Ovary (tissue), 9 donors: Measurements from ENCODE around the gene IGFL2. TPM values are rescaled to one million over a fixed set of nuclear protein-coding genes. Genes with fewer than 3 reads are reported as not detected.

Source experiments
- DNase-seq, 5 donors: peaks; one replicate each; pipeline ENCODE4 v3.0.0-alpha.2; 2019 to 2020
- H3K27ac ChIP-seq, 2 donors: fragments of 200-600 bp; one replicate each; pipeline versions ENCODE4 v1.5.1 to v1.8.0; 2019 to 2022
- H3K27me3 ChIP-seq: fragments of 200-600 bp; one replicate; pipeline ENCODE4 v1.8.0; 2022
- H3K36me3 ChIP-seq: fragments of 200-600 bp; sonication (generic); one replicate; pipeline ENCODE4 v1.5.1; 2019
- H3K4me1 ChIP-seq: one replicate; pipeline ENCODE4 v1.8.1; 2013; ENCODE audit warnings: mild to moderate bottlenecking, moderate library complexity; ENCODE audit not compliant: insufficient read depth
- H3K4me3 ChIP-seq: fragments of 200-600 bp; sonication (generic); one replicate; pipeline ENCODE4 v1.5.1; 2017
- H3K9me3 ChIP-seq, 2 donors: fragments of 200-600 bp in 1 of 2; sonication (generic) in 1 of 2; one replicate each; pipeline versions ENCODE4 v1.5.1 to v1.8.1; 2013 to 2019; ENCODE audit warnings: mild to moderate bottlenecking in 1 of 2, moderate library complexity in 1 of 2
- EP300 ChIP-seq: sonication (generic); formaldehyde crosslinking; IDR thresholded peaks from one replicate; pipeline ENCODE4 v1.6.1; 2017; ENCODE audit warnings: antibody characterized with exemption
- POLR2A ChIP-seq: fragments of 450-650 bp; IDR thresholded peaks from one replicate; pipeline ENCODE4 v1.6.1; 2017; ENCODE audit warnings: antibody characterized with exemption, mild to moderate bottlenecking, moderate library complexity
- WGBS, 3 donors: extraction: QIAGEN DNeasy Blood & Tissue Kit in 1 of 3; methylation state at CpG; one replicate each; pipeline versions ENCODE4 v1.1.5 to v1.1.7; 2013 to 2017; 5-methylcytosine and 5-hydroxymethylcytosine counted together
- intact Hi-C, 4 donors: fragments of 100-400 bp; cut with DNase I; formaldehyde crosslinking; loops; one replicate each; pipeline versions ENCODE4 v1.11.0 to v1.15.1; 2022 to 2023
- polyA plus RNA-seq, 2 donors: library from polyadenylated mRNA; stranded (reverse); fragments of 200-250 nt in 1 of 2; fragments of 350-450 nt in 1 of 2; fragmentation: Illumina TruSeq in 1 of 2; extraction: RNeasy Lipid Tissue Mini Kit (QIAGEN cat#74804) in 1 of 2; gene quantifications; one replicate each; pipeline ENCODE4 v1.2.3, GENCODE V29; 2013 to 2014
- total RNA-seq, 7 donors: library from RNA; depleted of rRNA in 2 of 7; stranded (reverse); fragments of >200 nt in 2 of 7; fragmentation: NEBNext Ultra II Directional in 3 of 7; extraction: Animal tissue kit (Norgen Biotek cat#: 25700) in 3 of 7; gene quantifications; one replicate each; pipeline versions ENCODE4 v1.1.0 to v1.2.4, GENCODE V29; 2016 to 2023
- TF ChIP-seq, protein P1 (sequence below), 3 donors: fragments of 450-650 bp in 2 of 3; fragments of 200-600 bp in 1 of 3; IDR thresholded peaks; one replicate each; pipeline versions ENCODE4 v1.5.1 to v1.8.0; 2016 to 2022; ENCODE audit warnings: antibody characterized with exemption in 3 of 3, mild to moderate bottlenecking in 1 of 3
- donor health status: DM: no; HTN: no; CAD: no; lungs with moderate emphysema.
- donor health status: DM: no; HTN: no; CAD: no.
- donor health status: Bipolar disorder and iron deficiency.
- donor health status: DM: yes; HTN: yes; CAD: no.
- donor health status: DM: no; HTN: no; CAD: no.
- donor health status: DM: yes; HTN: yes; CAD: no.

The IGFL2 gene
- total and polyA plus RNA-seq, 9 donors: 0.23 to 0.27 TPM; not detected in 7

DNA sequence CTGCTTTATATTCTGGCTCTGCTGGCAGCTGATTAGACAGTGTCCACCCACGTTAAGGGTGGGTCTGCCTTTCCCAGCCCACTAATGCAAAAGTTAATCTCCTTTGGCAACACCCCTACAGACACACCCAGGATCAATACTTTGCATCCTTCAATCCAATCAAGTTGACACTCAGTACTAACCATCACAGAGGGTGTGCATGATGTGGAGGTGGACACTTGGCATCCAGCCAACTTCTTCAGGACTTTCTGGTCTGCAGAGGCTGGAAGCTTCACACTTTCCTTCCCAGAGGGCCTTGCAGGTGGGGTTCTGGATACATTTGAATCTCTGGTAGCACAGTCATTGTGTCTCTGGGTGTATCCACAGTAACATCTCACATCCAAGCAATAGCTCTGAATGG, 62.6 kb downstream of the IGFL2 start:
- Histone ChIP-seq H3K36me3 (no peaks in the 10 kb centered on the region), H3K4me1 (no peaks in the 10 kb centered on the region), H3K27ac (no peak overlapping the region), H3K9me3 (no peaks in the 10 kb centered on the region), H3K4me3 (no peak overlapping the region), H3K27me3 (no peaks in the 10 kb centered on the region)
- intact Hi-C loops: no loop called here
- 56 to 67% (median 62%) methylated on average over 1 of the region's 1 CpG for WGBS, 3 donors
- DNase-seq: no peak
- no peak for TF ChIP-seq POLR2A
- TF ChIP-seq EP300: no peak
- TF ChIP-seq, protein P1, sequence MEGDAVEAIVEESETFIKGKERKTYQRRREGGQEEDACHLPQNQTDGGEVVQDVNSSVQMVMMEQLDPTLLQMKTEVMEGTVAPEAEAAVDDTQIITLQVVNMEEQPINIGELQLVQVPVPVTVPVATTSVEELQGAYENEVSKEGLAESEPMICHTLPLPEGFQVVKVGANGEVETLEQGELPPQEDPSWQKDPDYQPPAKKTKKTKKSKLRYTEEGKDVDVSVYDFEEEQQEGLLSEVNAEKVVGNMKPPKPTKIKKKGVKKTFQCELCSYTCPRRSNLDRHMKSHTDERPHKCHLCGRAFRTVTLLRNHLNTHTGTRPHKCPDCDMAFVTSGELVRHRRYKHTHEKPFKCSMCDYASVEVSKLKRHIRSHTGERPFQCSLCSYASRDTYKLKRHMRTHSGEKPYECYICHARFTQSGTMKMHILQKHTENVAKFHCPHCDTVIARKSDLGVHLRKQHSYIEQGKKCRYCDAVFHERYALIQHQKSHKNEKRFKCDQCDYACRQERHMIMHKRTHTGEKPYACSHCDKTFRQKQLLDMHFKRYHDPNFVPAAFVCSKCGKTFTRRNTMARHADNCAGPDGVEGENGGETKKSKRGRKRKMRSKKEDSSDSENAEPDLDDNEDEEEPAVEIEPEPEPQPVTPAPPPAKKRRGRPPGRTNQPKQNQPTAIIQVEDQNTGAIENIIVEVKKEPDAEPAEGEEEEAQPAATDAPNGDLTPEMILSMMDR (IDR thresholded peaks at IDR 0.05): no peak

Other genes starting within 250 kb of the IGFL2 start
- 1 to 10 TPM; 3.0 to 9.1 (median 7.0) TPM for gene MYPOP, start 245.6 kb upstream of the IGFL2 start, total RNA-seq
- gene MYPOP, start 245.6 kb upstream of the IGFL2 start, polyA plus RNA-seq: 1 to 10 TPM; 4.2 to 4.4 TPM
- gene NANOS2, start 233.5 kb upstream of the IGFL2 start, total RNA-seq: not detected
- gene NANOS2, start 233.5 kb upstream of the IGFL2 start, polyA plus RNA-seq: not detected
- gene NOVA2, start 174.4 kb upstream of the IGFL2 start, total RNA-seq: 1 to 10 TPM in 5 of 7 donors, under 1 TPM in 2; 0.23 to 4.8 (median 2.2) TPM
- 1 to 10 TPM; 1.5 to 3.5 TPM for gene NOVA2, start 174.4 kb upstream of the IGFL2 start, polyA plus RNA-seq
- 10 to 100 TPM in 6 of 7 donors, 1 to 10 TPM in 1; 7.6 to 19.6 (median 16.6) TPM for gene CCDC61, start 152.8 kb upstream of the IGFL2 start, total RNA-seq
- 10 to 100 TPM in 1 of 2 donors, 1 to 10 TPM in 1; 2.7 to 12.5 TPM for gene CCDC61, start 152.8 kb upstream of the IGFL2 start, polyA plus RNA-seq
- gene PGLYRP1, start 125.2 kb upstream of the IGFL2 start, total RNA-seq: not detected
- not detected for gene PGLYRP1, start 125.2 kb upstream of the IGFL2 start, polyA plus RNA-seq
- not detected for gene IGFL4, start 107.2 kb upstream of the IGFL2 start, total RNA-seq
- not detected for gene IGFL4, start 107.2 kb upstream of the IGFL2 start, polyA plus RNA-seq
- not detected for gene IGFL3, start 23.6 kb upstream of the IGFL2 start, total RNA-seq
- not detected for gene IGFL3, start 23.6 kb upstream of the IGFL2 start, polyA plus RNA-seq
- gene IGFL1, start 81.5 kb downstream of the IGFL2 start, total RNA-seq: not detected
- gene IGFL1, start 81.5 kb downstream of the IGFL2 start, polyA plus RNA-seq: not detected
- gene HIF3A, start 148.8 kb downstream of the IGFL2 start, total RNA-seq: 10 to 100 TPM; 27.0 to 82.2 (median 57.7) TPM
- gene HIF3A, start 148.8 kb downstream of the IGFL2 start, polyA plus RNA-seq: 10 to 100 TPM; 10.8 to 37.9 TPM
- 10 to 100 TPM; 34.5 to 63.4 (median 45.3) TPM for gene PPP5C, start 198.8 kb downstream of the IGFL2 start, total RNA-seq
- gene PPP5C, start 198.8 kb downstream of the IGFL2 start, polyA plus RNA-seq: 10 to 100 TPM; 33.1 to 79.2 TPM